Activated CD8-positive, alpha-beta memory T cell treated with anti-CD3 and anti-CD28 coated beads for 24 hours (primary cell): Measurements from ENCODE around the gene MYT1.

Source experiments
- DNase-seq: peaks from one replicate; pipeline ENCODE4 v3.0.0-alpha.2; 2020

Gene MYT1

GRCh38 chr20:64140061-64140931 lies 24.0 kb upstream of the MYT1 start:
- no peak for DNase-seq

GRCh38 chr20:64140956-64141355 lies 23.3 kb upstream of the MYT1 start:
- no peak for DNase-seq

- DNase-seq = no peak
Measured at GRCh38 chr20:64142590-64142989, 21.7 kb upstream of the MYT1 start.

- DNase-seq = no peak
Measured at GRCh38 chr20:64143018-64143801, 21.0 kb upstream of the MYT1 start.

GRCh38 chr20:64144144-64144912 lies 19.9 kb upstream of the MYT1 start:
- no peak for DNase-seq

GRCh38 chr20:64145458-64146300 lies 18.6 kb upstream of the MYT1 start:
- DNase-seq = no peak

- no peak for DNase-seq
Measured at GRCh38 chr20:64146301-64146935, 17.8 kb upstream of the MYT1 start.

- no peak for DNase-seq
Measured at GRCh38 chr20:64146936-64147477, 17.2 kb upstream of the MYT1 start.

- no peak for DNase-seq
Measured at GRCh38 chr20:64148581-64148980, 15.7 kb upstream of the MYT1 start.

- DNase-seq = no peak
Measured at GRCh38 chr20:64149141-64149540, 15.1 kb upstream of the MYT1 start.

- no peak for DNase-seq
Measured at GRCh38 chr20:64149809-64150560, 14.3 kb upstream of the MYT1 start.

GRCh38 chr20:64150756-64151632 lies 13.3 kb upstream of the MYT1 start:
- DNase-seq = no peak

- no peak for DNase-seq
Measured at GRCh38 chr20:64151633-64152530, 12.4 kb upstream of the MYT1 start.

GRCh38 chr20:64152906-64153305 lies 11.3 kb upstream of the MYT1 start:
- no peak for DNase-seq

- no peak for DNase-seq
Measured at GRCh38 chr20:64153410-64153809, 10.8 kb upstream of the MYT1 start.

- no peak for DNase-seq
Measured at GRCh38 chr20:64153861-64154589, 10.2 kb upstream of the MYT1 start.

- DNase-seq = no peak
Measured at GRCh38 chr20:64154590-64155257, 9.5 kb upstream of the MYT1 start.
